Melanocyte of skin (primary cell): ENCODE measurements around the gene HMG20B. TPM values are rescaled to one million over a fixed set of nuclear protein-coding genes. Genes with fewer than 3 reads are reported as not detected.

Experiments used
- small RNA-seq, 2 donors: library from RNA; depleted of rRNA; stranded (forward); fragments of <200 nt; gene quantifications; one replicate each; pipeline ENCODE3, GENCODE V24; 2012
- total RNA-seq, 2 donors: library from RNA; depleted of rRNA; stranded (reverse); fragments of >200 nt; gene quantifications; 2 replicates each; pipeline ENCODE4 v1.2.3, GENCODE V29; 2012

The HMG20B gene
- 100 to 1,000 TPM; 663 to 915 TPM for total RNA-seq

DNA sequence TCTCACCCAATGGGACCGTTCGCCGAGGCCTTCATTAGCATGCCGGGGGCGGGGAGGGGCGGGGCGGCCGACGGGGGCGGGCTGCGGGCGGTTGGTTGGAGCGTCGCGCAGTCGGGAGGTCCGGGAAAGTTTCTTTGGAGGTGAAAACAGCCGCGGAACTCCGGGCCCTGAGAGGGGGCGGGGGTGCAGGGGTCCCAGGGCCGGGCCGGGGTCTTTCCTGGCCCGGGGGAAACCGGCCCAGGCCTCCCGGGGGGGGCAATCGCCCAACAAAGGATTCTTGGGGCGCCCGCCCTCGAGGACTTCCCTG is at the start of gene HMG20B:
Gene HMG20B (plus strand): TSS at position 90 of the 307 bp plus-strand sequence. CDS start 366 bp downstream, outside the sequence.

DNA sequence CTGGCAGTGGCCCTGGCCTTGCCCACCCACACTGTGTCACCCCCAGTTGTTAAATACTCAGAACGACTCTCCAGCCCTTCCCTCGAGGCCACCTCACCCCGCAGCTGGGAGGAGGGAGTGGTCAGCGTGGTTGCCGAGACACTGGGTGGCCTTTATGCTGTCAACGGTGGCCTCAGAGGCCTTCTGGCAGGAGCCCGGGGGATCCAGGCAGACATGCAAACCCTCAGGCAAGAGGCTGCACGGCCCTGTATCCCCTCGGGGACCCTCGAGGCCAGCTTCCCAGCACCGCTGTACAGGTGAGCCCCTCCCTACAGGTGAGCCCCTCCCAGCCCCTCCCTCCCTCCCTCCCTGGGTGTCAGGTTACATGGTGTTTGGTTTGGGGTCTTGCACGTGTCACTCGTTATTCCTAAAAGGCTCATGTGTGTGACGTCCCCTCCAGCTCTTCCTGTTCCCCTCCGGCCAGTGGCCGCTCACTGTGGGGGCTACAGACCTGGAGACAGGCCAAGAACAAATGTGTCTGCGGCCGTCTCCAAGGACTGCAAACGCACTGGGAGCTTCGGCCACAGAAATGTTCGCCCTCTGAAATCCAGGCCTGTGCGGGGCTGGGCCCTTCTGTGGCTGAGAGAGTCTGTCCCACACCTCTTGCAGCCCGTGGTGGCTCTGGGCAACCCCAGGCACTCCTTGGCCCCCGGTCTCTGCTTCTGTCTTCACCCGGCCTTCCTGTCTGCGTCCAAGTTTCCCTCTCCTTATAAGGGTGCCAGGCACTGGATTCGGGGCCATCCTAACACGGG is 33.6 kb upstream of the HMG20B start, which contains the start of gene TEKTIP1:
Gene TEKTIP1 (plus strand): TSS at position 210 of the 791 bp plus-strand sequence. CDS start 4 bp downstream, at position 214.

DNA sequence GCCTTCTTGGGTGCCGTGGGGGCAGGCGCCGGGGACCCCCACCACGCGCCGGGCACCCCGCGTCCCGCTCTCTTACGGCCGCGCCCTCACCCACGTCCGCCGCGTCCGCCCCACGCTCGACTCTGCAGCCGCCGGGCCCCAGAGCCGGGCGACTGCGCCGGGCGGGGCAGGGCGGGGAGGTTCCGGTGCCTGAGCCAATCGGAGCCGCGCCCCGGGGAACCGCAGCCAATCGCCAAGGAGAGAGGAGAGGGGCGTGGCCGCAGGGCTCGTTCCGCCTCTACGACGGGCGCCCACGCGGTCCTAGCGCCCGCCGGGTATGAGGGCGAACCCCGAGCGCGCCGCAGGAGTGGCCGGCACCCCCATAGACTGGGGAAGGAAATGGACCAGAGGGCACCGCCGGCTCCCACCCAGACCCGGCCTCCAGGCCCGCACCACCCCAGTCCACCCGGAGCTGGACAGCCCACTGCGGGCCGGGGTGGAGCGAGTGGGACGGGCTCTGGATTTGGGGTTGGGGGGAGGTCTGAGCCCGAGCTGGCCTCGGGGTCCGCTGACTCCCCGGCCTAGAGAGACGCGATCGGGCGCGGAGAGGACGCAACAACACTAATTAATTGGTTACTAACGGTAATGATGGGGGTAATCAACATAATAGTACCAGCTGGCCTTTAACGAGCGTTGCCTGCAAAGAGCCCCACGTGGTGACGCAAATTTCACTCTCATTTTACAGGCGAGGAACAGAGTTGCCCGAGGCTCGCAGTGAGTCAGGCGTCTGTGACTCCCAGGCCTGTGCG is 15.1 kb upstream of the HMG20B start, which contains the start of gene MFSD12:
Gene MFSD12 (minus strand): TSS at position 126 of the 788 bp plus-strand sequence. CDS start 183 bp downstream, outside the sequence.

DNA sequence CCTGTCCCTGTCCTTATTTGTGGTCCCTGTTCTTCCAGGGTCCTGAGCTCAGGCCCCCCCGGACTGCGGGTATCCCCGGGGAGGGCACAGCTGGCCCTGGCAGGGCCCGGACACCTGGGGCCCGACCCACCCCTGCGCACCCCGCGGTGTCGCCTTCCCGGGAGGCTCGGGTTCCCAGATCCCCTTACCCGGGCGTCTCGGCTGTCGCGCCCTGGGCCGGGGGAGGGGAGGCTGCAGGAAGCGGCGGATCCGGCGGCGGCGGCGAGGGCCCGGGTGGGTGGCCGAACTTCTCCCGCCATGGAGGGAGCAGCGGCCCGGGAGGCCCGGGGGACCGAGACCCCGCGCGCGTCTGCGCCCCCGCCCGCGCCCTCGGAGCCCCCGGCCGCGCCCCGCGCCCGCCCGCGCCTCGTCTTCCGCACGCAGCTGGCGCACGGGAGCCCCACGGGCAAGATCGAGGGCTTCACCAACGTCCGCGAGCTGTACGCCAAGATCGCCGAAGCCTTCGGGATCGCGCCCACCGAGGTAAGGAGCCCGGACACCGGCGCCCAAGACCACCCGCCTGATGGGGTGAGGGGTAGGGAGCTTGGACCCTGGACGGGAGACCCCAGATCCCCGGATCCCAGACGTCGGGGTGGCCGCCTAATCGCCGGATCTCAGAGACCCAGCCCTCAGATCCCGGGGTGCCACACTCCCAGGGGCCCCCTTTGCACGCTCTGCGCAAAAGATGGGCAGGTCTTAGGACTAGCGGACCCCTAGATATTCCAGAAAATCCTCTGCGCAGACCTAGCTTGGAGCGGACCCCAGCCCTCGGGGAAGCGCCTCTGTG is 12.8 kb downstream of the HMG20B start, which contains the start of gene GIPC3:
Gene GIPC3 (plus strand): TSS at position 178 of the 826 bp plus-strand sequence. CDS start 120 bp downstream, at position 298.

GRCh38 chr19:3606690-3607289 is 34.0 kb downstream of the HMG20B start, which contains the start of gene TBXA2R:
Gene TBXA2R, minus strand, starts transcription at chr19:3606875. Its CDS starts 6,241 bp downstream, at chr19:3600634.

DNA sequence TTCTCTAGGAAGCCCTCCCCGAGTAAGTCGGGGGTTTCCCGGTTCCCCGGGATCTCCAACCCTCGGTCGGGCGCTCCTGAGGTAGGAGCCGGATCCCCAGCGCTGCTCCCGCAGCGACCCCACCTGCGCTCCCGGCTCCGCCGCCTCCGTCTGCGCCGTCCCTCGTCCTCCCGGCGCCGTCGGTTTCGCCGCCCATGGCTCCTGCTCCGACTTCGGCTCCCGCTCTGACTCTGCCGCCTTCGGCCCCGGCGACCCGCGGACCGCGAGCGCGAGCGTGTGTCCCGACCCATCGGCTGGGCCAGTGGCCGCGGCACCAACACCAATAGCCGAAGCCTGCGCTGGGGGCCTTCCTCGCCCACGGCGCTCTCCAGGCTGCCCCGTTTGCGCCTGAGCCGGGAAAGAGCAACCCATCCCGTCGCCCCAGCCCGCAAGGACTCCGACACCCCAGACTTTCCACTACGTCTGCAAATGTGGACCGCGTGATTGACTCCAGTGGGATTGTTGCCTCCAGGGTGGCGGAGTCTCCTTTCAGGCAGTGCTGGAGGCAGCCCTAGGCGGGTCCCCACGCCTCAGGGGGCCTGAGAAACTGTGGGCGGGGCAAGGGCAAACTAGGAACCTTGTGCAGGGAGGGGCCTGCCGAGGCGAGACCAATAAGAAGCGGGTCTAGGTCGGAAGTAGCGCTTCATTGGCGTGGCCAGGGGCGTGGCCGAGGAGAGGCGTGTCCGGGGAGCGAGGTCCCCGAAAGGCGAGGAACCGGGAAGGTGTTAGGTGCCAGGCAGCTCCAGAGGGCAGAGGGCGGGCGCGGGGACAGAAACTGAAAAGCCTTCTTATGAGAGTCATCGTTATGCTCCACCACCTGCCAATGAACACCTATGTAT is 54.0 kb downstream of the HMG20B start, which contains the start of gene CACTIN:
Gene CACTIN (minus strand): TSS at position 318 of the 878 bp plus-strand sequence. CDS start 28 bp downstream, at position 290.

Small RNA genes lying within 50 kb of the gene (small RNA-seq; reads per million reads assigned to genes)
- 0 reads per million in 2 donors for gene AC005786.1

Other genes with a start within 250 kb of the HMG20B start
- gene NFIC, start 206.4 kb upstream of the HMG20B start, total RNA-seq = 10 to 100 TPM; 32.7 to 39.6 TPM
- 1 to 10 TPM in 1 of 2 donors, not detected in 1; 1.0 TPM for gene SMIM24, start 92.4 kb upstream of the HMG20B start, total RNA-seq
- not detected for gene SMIM44, start 89.5 kb upstream of the HMG20B start, total RNA-seq
- gene DOHH, start 72.3 kb upstream of the HMG20B start, total RNA-seq = 10 to 100 TPM; 10.7 to 17.0 TPM
- gene FZR1, start 66.6 kb upstream of the HMG20B start, total RNA-seq = 10 to 100 TPM; 28.6 to 34.0 TPM
- gene TEKTIP1, start 33.8 kb upstream of the HMG20B start, total RNA-seq = not detected
- 1,000 to 10,000 TPM; 2,768 to 2,971 TPM for gene MFSD12, start 15.4 kb upstream of the HMG20B start, total RNA-seq
- under 1 TPM; under 0.01 to 0.67 TPM for gene GIPC3, start 12.5 kb downstream of the HMG20B start, total RNA-seq
- 1 to 10 TPM in 1 of 2 donors, not detected in 1; 1.7 TPM for gene TBXA2R, start 33.9 kb downstream of the HMG20B start, total RNA-seq
- 10 to 100 TPM; 11.7 to 25.0 TPM for gene CACTIN, start 53.8 kb downstream of the HMG20B start, total RNA-seq
- 10 to 100 TPM; 27.3 to 32.7 TPM for gene PIP5K1C, start 127.5 kb downstream of the HMG20B start, total RNA-seq
- gene TJP3, start 135.4 kb downstream of the HMG20B start, total RNA-seq = not detected
- gene APBA3, start 188.7 kb downstream of the HMG20B start, total RNA-seq = 10 to 100 TPM; 25.1 to 27.0 TPM
- gene MRPL54, start 189.7 kb downstream of the HMG20B start, total RNA-seq = 10 to 100 TPM; 39.6 to 51.6 TPM
- gene RAX2, start 199.3 kb downstream of the HMG20B start, total RNA-seq = not detected
- gene MATK, start 213.4 kb downstream of the HMG20B start, total RNA-seq = under 1 TPM; 0.34 to 1.00 TPM